T-helper 22 cell (primary cell): ENCODE results near the gene SAP30L.

Experiments
- DNase-seq: peaks from one replicate; pipeline ENCODE4 v3.0.0-alpha.2; 2020; ENCODE audit warnings: low read depth

SAP30L gene

GRCh38 chr5:154445422-154446194 is at the start of gene SAP30L:
TSS of gene SAP30L (plus strand) at chr5:154445997. CDS start at chr5:154446605, 608 bp downstream.
- DNase-seq, result peak; percentile 89

- DNase-seq, result no peak
Observed at GRCh38 chr5:154396128-154396527, 49.7 kb upstream of the SAP30L start.

GRCh38 chr5:154397652-154398406 is 48.0 kb upstream of the SAP30L start:
- DNase-seq, result no peak

- DNase-seq, result no peak
Observed at GRCh38 chr5:154400678-154401077, 45.1 kb upstream of the SAP30L start.

- DNase-seq, result no peak
Observed at GRCh38 chr5:154401355-154401754, 44.4 kb upstream of the SAP30L start.

- no peak for DNase-seq
Observed at GRCh38 chr5:154401931-154402330, 43.9 kb upstream of the SAP30L start.

- no peak for DNase-seq
Observed at GRCh38 chr5:154402611-154403010, 43.2 kb upstream of the SAP30L start.

- no peak for DNase-seq
Observed at GRCh38 chr5:154403234-154403633, 42.6 kb upstream of the SAP30L start.

GRCh38 chr5:154403776-154404387 is 41.9 kb upstream of the SAP30L start:
- no peak for DNase-seq

- DNase-seq, result peak; percentile 12
Observed at GRCh38 chr5:154405078-154405792, 40.6 kb upstream of the SAP30L start.

- no peak for DNase-seq
Observed at GRCh38 chr5:154406231-154406630, 39.6 kb upstream of the SAP30L start.

- no peak for DNase-seq
Observed at GRCh38 chr5:154406826-154407225, 39.0 kb upstream of the SAP30L start.

- DNase-seq, result no peak
Observed at GRCh38 chr5:154408811-154409210, 37.0 kb upstream of the SAP30L start.

GRCh38 chr5:154409230-154409840 is 36.5 kb upstream of the SAP30L start:
- no peak for DNase-seq

GRCh38 chr5:154410008-154410407 is 35.8 kb upstream of the SAP30L start:
- DNase-seq, result no peak

GRCh38 chr5:154410786-154411185 is 35.0 kb upstream of the SAP30L start:
- no peak for DNase-seq

- DNase-seq, result no peak
Observed at GRCh38 chr5:154411338-154411737, 34.5 kb upstream of the SAP30L start.

- DNase-seq, result no peak
Observed at GRCh38 chr5:154412316-154412715, 33.5 kb upstream of the SAP30L start.

GRCh38 chr5:154412925-154413324 is 32.9 kb upstream of the SAP30L start:
- DNase-seq, result no peak

- DNase-seq, result no peak
Observed at GRCh38 chr5:154415114-154415513, 30.7 kb upstream of the SAP30L start.

- no peak for DNase-seq
Observed at GRCh38 chr5:154418344-154418820, 27.4 kb upstream of the SAP30L start.

- no peak for DNase-seq
Observed at GRCh38 chr5:154419236-154419635, 26.6 kb upstream of the SAP30L start.
